ENCODE measurements around the gene CACNA1C. TPM values are rescaled to one million over a fixed set of nuclear protein-coding genes. Genes with fewer than 3 reads are reported as not detected.

CACNA1C gene
- total RNA-seq, 1 experiment from 2014 or later: not detected

GRCh38 chr12:2523317-2523716 is 470.5 kb downstream of the CACNA1C start:
- DNase-seq: no peak
- Histone ChIP-seq H3K79me2 (ENCODE audit: low read depth) (no peaks in the 10 kb centered on the region), H3K27me3 (ENCODE audit: insufficient read depth, low read depth) (peaks cover 75% of the 10 kb centered on the region), H3K4me3 (no peak overlapping the region), H3K4me1 (replicated peaks; ENCODE audit: insufficient read depth) (no peaks in the 10 kb centered on the region), H3F3A (ENCODE audit: insufficient read depth, low read depth) (no peaks in the 10 kb centered on the region), H2AFZ (no peak overlapping the region), H3K9me2 (ENCODE audit: insufficient read depth) (no peaks in the 10 kb centered on the region), H4K20me1 (ENCODE audit: insufficient read depth) (no peaks in the 10 kb centered on the region; the same call in 1 of the 2 replicates), H3K4me2 (no peak overlapping the region), H3K27ac (no peak overlapping the region), H3K36me3 (ENCODE audit: low read depth) (no peaks in the 10 kb centered on the region), H3K9me3 (ENCODE audit: insufficient read depth, low read depth) (no peaks in the 10 kb centered on the region)
- BruUV-seq (replicated peaks): no TSS peak
- TF ChIP-seq, protein P1, sequence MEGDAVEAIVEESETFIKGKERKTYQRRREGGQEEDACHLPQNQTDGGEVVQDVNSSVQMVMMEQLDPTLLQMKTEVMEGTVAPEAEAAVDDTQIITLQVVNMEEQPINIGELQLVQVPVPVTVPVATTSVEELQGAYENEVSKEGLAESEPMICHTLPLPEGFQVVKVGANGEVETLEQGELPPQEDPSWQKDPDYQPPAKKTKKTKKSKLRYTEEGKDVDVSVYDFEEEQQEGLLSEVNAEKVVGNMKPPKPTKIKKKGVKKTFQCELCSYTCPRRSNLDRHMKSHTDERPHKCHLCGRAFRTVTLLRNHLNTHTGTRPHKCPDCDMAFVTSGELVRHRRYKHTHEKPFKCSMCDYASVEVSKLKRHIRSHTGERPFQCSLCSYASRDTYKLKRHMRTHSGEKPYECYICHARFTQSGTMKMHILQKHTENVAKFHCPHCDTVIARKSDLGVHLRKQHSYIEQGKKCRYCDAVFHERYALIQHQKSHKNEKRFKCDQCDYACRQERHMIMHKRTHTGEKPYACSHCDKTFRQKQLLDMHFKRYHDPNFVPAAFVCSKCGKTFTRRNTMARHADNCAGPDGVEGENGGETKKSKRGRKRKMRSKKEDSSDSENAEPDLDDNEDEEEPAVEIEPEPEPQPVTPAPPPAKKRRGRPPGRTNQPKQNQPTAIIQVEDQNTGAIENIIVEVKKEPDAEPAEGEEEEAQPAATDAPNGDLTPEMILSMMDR (conservative IDR thresholded peaks at IDR 0.05): no peak
- TF ChIP-seq EZH2 (IDR thresholded peaks at IDR 0.05; ENCODE audit: low read depth): 0 out of 2 replicates have a peak, but pooled peaks have one; percentile 52
- intact Hi-C loops (cut with micrococcal nuclease; ENCODE audit: unreplicated experiment): no loop called here
- ChIA-PET CTCF (no interaction called here), POLR2A (ENCODE audit: unreplicated experiment) (no interaction called here)

DNA sequence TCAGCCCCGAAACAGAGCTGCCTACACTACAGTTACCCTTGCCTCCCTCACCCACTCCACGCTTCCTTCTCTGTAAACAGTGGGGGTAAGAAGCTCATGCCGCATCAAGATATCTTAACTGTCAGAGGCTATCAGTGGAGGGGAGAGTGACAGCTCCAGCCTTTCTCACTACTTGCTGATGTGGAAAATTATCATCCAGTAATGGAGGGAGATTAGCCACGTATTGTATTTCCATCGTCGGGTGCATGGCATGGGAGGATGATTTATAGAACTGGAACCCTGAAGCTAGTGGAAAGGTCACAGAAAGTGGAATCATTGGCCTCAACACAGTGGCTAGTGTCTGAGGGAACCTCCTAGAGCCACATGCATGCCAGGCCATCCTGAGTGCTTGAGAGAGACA is 471.1 kb downstream of the CACNA1C start:
- CTCF ChIA-PET: no interaction called here
- Histone ChIP-seq H3K36me3 (ENCODE audit: low read depth) (no peaks in the 10 kb centered on the region), H3K27ac (no peak overlapping the region), H3K4me1 (replicated peaks; ENCODE audit: insufficient read depth) (no peaks in the 10 kb centered on the region), H2AFZ (no peak overlapping the region), H3K9me3 (ENCODE audit: insufficient read depth, low read depth) (no peaks in the 10 kb centered on the region), H4K20me1 (ENCODE audit: insufficient read depth) (no peaks in the 10 kb centered on the region; the same call in 1 of the 2 replicates), H3K4me2 (no peak overlapping the region), H3K27me3 (ENCODE audit: insufficient read depth, low read depth) (peaks cover 80% of the 10 kb centered on the region), H3F3A (ENCODE audit: insufficient read depth, low read depth) (no peaks in the 10 kb centered on the region), H3K79me2 (ENCODE audit: low read depth) (no peaks in the 10 kb centered on the region), H3K9me2 (ENCODE audit: insufficient read depth) (no peaks in the 10 kb centered on the region), H3K4me3 (no peak overlapping the region)
- TF ChIP-seq, protein P1 (conservative IDR thresholded peaks at IDR 0.05): no peak
- TF ChIP-seq EZH2 (IDR thresholded peaks at IDR 0.05; ENCODE audit: low read depth): no peak
- no peak for DNase-seq
- no TSS peak for BruUV-seq (replicated peaks)
- intact Hi-C loops (cut with micrococcal nuclease; ENCODE audit: unreplicated experiment): no loop called here
- POLR2A ChIA-PET (ENCODE audit: unreplicated experiment): no interaction called here

DNA sequence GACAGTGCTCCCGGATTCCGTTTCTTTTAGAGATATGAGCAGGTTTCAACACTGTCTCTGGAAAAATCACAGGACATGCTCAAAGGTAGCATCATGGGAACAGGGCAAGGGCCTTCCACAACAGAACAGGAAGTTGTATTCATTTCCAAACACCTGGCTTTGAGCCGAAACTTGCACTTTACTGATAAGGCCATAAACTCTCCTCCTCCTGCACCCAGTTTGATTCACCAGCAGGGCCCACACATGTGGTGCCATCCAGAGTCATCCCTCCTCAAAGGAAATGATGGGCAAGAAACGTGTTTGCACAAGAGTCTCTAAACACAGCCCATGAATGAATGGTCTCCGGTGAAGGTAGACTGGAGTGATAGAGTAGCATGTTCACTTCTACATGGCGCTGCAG is 473.6 kb downstream of the CACNA1C start:
- no peaks in the 10 kb centered on the region for H3K4me1 ChIP-seq (replicated peaks; ENCODE audit: insufficient read depth)
- H3K9me3 ChIP-seq (ENCODE audit: insufficient read depth, low read depth): no peaks in the 10 kb centered on the region
- no peaks in the 10 kb centered on the region for H3F3A ChIP-seq (ENCODE audit: insufficient read depth, low read depth)
- no TSS peak for BruUV-seq (replicated peaks)
- H3K36me3 ChIP-seq (ENCODE audit: low read depth): no peaks in the 10 kb centered on the region
- no peaks in the 10 kb centered on the region; the same call in 1 of the 2 replicates for H4K20me1 ChIP-seq (ENCODE audit: insufficient read depth)
- no peaks in the 10 kb centered on the region for H3K9me2 ChIP-seq (ENCODE audit: insufficient read depth)
- intact Hi-C loops (cut with micrococcal nuclease; ENCODE audit: unreplicated experiment): no loop called here
- no peak overlapping the region for H3K4me2 ChIP-seq
- peaks cover 98% of the 10 kb centered on the region for H3K27me3 ChIP-seq (ENCODE audit: insufficient read depth, low read depth)
- ChIA-PET CTCF (no interaction called here), POLR2A (ENCODE audit: unreplicated experiment) (no interaction called here)
- H2AFZ ChIP-seq: no peak overlapping the region
- no peaks in the 10 kb centered on the region for H3K79me2 ChIP-seq (ENCODE audit: low read depth)
- TF ChIP-seq, protein P1 (conservative IDR thresholded peaks at IDR 0.05): no peak
- TF ChIP-seq EZH2 (IDR thresholded peaks at IDR 0.05; ENCODE audit: low read depth): no peak
- no peak overlapping the region for H3K4me3 ChIP-seq
- H3K27ac ChIP-seq: no peak overlapping the region
- no peak for DNase-seq

Measured in PC-9 (cell line).